ENCODE measurements around the gene KDM4C. TPM values are rescaled to one million over a fixed set of nuclear protein-coding genes. Genes with fewer than 3 reads are reported as not detected.
A peak's percentile ranks its signal among the peaks of the same experiment; 100 is the strongest.

The KDM4C gene
- total and polyA plus RNA-seq, 2 donors (not counting 1 experiment from before 2014, with no cell fraction given) = 49.7 to 141 TPM

DNA sequence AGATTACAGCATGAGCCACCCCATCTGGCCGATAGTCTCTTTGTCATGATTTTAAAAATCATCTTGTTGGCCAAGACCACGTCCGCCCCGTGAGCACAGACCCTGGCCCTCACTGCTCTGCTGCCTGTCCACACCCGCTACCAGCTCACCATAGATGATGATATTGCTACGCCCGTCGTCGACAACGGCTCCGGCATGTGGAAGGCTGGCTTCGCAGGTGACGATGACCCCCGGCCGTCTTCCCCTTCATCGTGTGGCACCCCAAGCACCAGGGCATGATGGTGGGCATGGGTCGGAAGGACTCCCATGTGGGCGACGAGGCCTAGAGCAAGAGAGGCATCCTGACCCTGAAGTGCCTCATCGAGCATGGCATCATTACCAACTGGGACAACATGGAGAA, 76.5 kb downstream of the KDM4C start:
- H3K9me3 ChIP-seq (ENCODE audit: control extremely low read depth in 1 of 3, control insufficient read depth in 2 of 3, insufficient read depth in 1 of 3, low read length in 2 of 3) = peaks cover 0 to 18% (median 0%) of the 10 kb centered on the region in 3 donors
- no peak overlapping the region for H3K9ac ChIP-seq (ENCODE audit: low read length)
- POLR2A ChIA-PET = interaction anchor here (0.6 kb wide), 1 partner anchor 422 kb away, joined by 4 read pairs; the partner anchor contains the start of gene UHRF2
- ATAC-seq (ENCODE audit: low read depth) (no peak), DNase-seq (no peak)
- no peak overlapping the region for H3K4me3 ChIP-seq (ENCODE audit: control extremely low read depth in 1 of 5, extremely low read depth in 1 of 5, insufficient read depth in 1 of 5, low read depth in 2 of 5, low read length in 4 of 5)
- H3K9me3 Mint-ChIP-seq (ENCODE audit: insufficient read depth) = no peaks in the 10 kb centered on the region
- WGBS (ENCODE audit: insufficient coverage) = over 99% methylated on average over 20 of the region's 20 CpGs
- no peak overlapping the region for H2AFZ ChIP-seq (ENCODE audit: insufficient read depth, low read depth, low read length, poor library complexity, severe bottlenecking)
- no peak overlapping the region for H3K27ac ChIP-seq (ENCODE audit: low read length in 2 of 2)
- peaks cover 4% of the 10 kb centered on the region for H4K20me1 ChIP-seq (ENCODE audit: control insufficient read depth, insufficient read depth, low read length, poor library complexity, severe bottlenecking)
- no peak for TF ChIP-seq EZH2 (IDR thresholded peaks at IDR 0.05; ENCODE audit: borderline replicate concordance, insufficient read depth, low read depth, low read length, poor library complexity, severe bottlenecking)
- TF ChIP-seq, protein P1, sequence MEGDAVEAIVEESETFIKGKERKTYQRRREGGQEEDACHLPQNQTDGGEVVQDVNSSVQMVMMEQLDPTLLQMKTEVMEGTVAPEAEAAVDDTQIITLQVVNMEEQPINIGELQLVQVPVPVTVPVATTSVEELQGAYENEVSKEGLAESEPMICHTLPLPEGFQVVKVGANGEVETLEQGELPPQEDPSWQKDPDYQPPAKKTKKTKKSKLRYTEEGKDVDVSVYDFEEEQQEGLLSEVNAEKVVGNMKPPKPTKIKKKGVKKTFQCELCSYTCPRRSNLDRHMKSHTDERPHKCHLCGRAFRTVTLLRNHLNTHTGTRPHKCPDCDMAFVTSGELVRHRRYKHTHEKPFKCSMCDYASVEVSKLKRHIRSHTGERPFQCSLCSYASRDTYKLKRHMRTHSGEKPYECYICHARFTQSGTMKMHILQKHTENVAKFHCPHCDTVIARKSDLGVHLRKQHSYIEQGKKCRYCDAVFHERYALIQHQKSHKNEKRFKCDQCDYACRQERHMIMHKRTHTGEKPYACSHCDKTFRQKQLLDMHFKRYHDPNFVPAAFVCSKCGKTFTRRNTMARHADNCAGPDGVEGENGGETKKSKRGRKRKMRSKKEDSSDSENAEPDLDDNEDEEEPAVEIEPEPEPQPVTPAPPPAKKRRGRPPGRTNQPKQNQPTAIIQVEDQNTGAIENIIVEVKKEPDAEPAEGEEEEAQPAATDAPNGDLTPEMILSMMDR (IDR thresholded peaks at IDR 0.05) = no peak
- CTCF ChIA-PET = no interaction called here
- H3K4me1 Mint-ChIP-seq = no peaks in the 10 kb centered on the region
- no peaks in the 10 kb centered on the region for H3K27me3 ChIP-seq (replicated peaks in 1 of 4; ENCODE audit: control extremely low read depth in 1 of 4, control insufficient read depth in 3 of 4, insufficient read depth in 4 of 4, low read length in 3 of 4)
- intact Hi-C loops (cut with micrococcal nuclease) = no loop called here
- no peak overlapping the region for H3K4me3 Mint-ChIP-seq
- no peak overlapping the region for H3K4me2 ChIP-seq (replicated peaks; ENCODE audit: low read depth, low read length, poor library complexity, severe bottlenecking)
- peaks cover 8 to 41% of the 10 kb centered on the region in 2 experiments for H3K36me3 ChIP-seq (replicated peaks in 1 of 2; ENCODE audit: control extremely low read depth in 1 of 2, control insufficient read depth in 1 of 2, extremely low read depth in 1 of 2, insufficient read depth in 2 of 2, low read length in 1 of 2)
- H3K4me1 ChIP-seq (ENCODE audit: control insufficient read depth in 2 of 2, insufficient read depth in 2 of 2, low read length in 2 of 2) = no peaks in the 10 kb centered on the region
- H3K27ac Mint-ChIP-seq = peak overlapping the region; percentile 5
- H3K27me3 Mint-ChIP-seq = no peaks in the 10 kb centered on the region
- peaks cover 27% of the 10 kb centered on the region for H3K79me2 ChIP-seq (ENCODE audit: control insufficient read depth, insufficient read depth, low read length)

DNA sequence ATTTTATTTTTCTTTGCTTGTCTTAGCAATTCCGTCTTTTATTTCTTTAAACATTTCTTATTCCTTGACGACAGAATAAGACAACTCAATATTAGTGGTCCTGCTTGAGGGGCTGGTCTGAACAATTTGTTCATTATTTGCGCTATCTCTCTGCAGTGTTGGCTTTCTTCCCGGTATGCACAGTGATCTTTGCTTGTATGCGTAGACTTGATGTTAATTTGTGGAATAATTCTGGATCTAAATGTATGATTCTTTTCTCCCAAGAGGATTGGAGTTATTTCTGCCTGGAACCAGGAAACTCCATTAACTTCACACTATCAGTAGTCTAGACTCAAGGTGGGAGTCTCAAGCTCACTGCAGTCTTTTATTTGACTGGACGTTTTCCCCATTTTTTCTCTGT, 80.4 kb downstream of the KDM4C start:
- Histone ChIP-seq H4K20me1 (ENCODE audit: control insufficient read depth, insufficient read depth, low read length, poor library complexity, severe bottlenecking) (peaks cover 17% of the 10 kb centered on the region), H3K9me3 (ENCODE audit: control extremely low read depth in 1 of 3, control insufficient read depth in 2 of 3, insufficient read depth in 1 of 3, low read length in 2 of 3) (peaks cover 0 to 11% (median 0%) of the 10 kb centered on the region in 3 donors), H3K27me3 (replicated peaks in 1 of 4; ENCODE audit: control extremely low read depth in 1 of 4, control insufficient read depth in 3 of 4, insufficient read depth in 4 of 4, low read length in 3 of 4) (no peaks in the 10 kb centered on the region), H3K9ac (ENCODE audit: low read length) (no peak overlapping the region), H3K36me3 (replicated peaks in 1 of 2; ENCODE audit: control extremely low read depth in 1 of 2, control insufficient read depth in 1 of 2, extremely low read depth in 1 of 2, insufficient read depth in 2 of 2, low read length in 1 of 2) (peaks cover 0 to 26% of the 10 kb centered on the region in 2 experiments), H3K79me2 (ENCODE audit: control insufficient read depth, insufficient read depth, low read length) (peaks cover 56% of the 10 kb centered on the region), H3K27ac (ENCODE audit: low read length in 2 of 2) (no peak overlapping the region), H3K4me3 (ENCODE audit: control extremely low read depth in 1 of 5, extremely low read depth in 1 of 5, insufficient read depth in 1 of 5, low read depth in 2 of 5, low read length in 4 of 5) (no peak overlapping the region), H3K4me1 (ENCODE audit: control insufficient read depth in 2 of 2, insufficient read depth in 2 of 2, low read length in 2 of 2) (no peaks in the 10 kb centered on the region), H3K4me2 (replicated peaks; ENCODE audit: low read depth, low read length, poor library complexity, severe bottlenecking) (no peak overlapping the region), H2AFZ (ENCODE audit: insufficient read depth, low read depth, low read length, poor library complexity, severe bottlenecking) (no peak overlapping the region)
- H3K9me3 Mint-ChIP-seq (ENCODE audit: insufficient read depth) = no peaks in the 10 kb centered on the region
- intact Hi-C loops (cut with micrococcal nuclease) = no loop called here
- H3K27me3 Mint-ChIP-seq = no peaks in the 10 kb centered on the region
- ATAC-seq (ENCODE audit: low read depth) = no peak
- WGBS (ENCODE audit: insufficient coverage) = 100% methylated on average over 1 of the region's 6 CpGs
- TF ChIP-seq, protein P1 (IDR thresholded peaks at IDR 0.05) = no peak
- no peak for TF ChIP-seq EZH2 (IDR thresholded peaks at IDR 0.05; ENCODE audit: borderline replicate concordance, insufficient read depth, low read depth, low read length, poor library complexity, severe bottlenecking)
- CTCF ChIA-PET = no interaction called here
- POLR2A ChIA-PET = interaction anchor here (0.6 kb wide), 1 partner anchor 414 kb away, joined by 6 read pairs; no protein-coding TSS in a partner anchor
- DNase-seq = no peak
- H3K4me1 Mint-ChIP-seq = peaks cover 9% of the 10 kb centered on the region
- no peak overlapping the region for H3K27ac Mint-ChIP-seq
- H3K4me3 Mint-ChIP-seq = no peak overlapping the region
